GM19099 (cell line): ENCODE measurements around the gene ERCC5.

Experiments used
- POLR2A ChIP-seq: IDR thresholded peaks from 3 replicates; pipeline ENCODE4 v1.6.1; 2011; ENCODE audit warnings: low read depth; ENCODE audit not compliant: insufficient read length; ENCODE audit errors: extremely low read depth

ERCC5 gene

DNA sequence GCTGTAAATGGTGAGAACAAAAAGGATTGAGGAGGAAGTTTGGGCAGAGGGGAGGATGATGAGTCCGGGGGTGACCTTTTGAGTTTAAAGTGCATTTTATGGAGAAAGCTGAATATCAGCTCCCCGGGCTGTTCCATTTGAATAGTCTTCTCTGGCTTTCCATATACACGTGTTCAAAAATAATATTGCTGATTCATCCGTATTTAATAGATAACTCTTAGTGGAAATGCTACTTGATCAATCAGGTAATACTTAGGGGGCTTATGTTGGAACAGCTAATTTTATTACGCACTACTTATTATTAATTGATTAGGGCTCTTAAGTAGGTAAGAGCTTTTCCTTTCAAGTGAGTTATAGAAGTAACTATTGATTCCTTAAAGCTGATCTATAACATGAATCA, 76.4 kb downstream of the ERCC5 start:
- no peak for TF ChIP-seq POLR2A
